Subcutaneous adipose tissue (tissue), 4 donors: Measurements from ENCODE around the gene ALDH1L1. TPM values are rescaled to one million over a fixed set of nuclear protein-coding genes. Genes with fewer than 3 reads are reported as not detected.

Source experiments
- CTCF ChIP-seq: fragments of 450-650 bp; IDR thresholded peaks from one replicate; pipeline ENCODE4 v1.5.1; 2016; ENCODE audit warnings: low read depth, mild to moderate bottlenecking, control low read depth, antibody characterized with exemption, moderate library complexity
- total RNA-seq, 4 donors: library from RNA; depleted of rRNA; stranded (reverse); fragments of >200 nt; gene quantifications; one replicate each; pipeline ENCODE4 v1.1.0, GENCODE V29; 2016

The ALDH1L1 gene
- total RNA-seq, 4 donors from 2014 or later = 63.4 to 281 (median 73.8) TPM

DNA sequence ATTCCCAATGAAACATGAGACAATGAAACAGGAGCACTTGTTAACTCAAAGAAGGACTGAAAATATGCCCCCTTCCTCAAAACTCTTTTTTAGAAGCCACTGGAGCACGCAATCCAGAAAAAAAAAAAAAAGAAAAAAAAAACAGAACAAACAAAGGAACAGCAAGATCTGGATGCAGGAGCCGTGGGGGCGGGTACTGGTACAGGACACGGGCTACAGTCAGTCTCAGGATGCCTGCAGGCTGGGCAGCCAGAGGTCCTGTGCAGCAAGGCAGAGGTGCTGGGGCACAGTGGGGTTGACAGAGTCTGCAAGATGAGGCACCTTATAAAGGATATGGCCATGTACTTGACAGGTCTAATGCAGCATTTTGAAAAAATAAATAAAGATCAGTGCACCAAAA is 22.3 kb upstream of the ALDH1L1 start:
- TF ChIP-seq CTCF = no peak

DNA sequence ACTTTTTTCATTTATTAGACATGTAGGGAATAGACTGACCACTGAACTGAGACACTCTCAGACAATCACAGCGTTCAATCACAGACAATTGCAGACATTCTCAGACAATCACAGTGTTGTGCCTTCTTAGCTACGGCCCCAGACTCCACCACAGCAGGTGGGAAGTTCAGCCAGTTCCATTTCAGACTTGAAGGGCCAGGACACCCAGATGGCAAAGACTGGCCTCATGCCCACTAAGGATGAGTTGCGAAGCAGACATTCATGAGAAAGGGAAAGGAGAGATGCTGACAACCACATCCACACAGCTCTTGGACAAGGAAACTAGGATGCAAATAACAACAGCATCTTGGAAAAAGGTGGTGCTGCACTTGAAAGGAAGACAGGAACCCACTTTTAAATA is 21.9 kb upstream of the ALDH1L1 start:
- TF ChIP-seq CTCF = no peak

DNA sequence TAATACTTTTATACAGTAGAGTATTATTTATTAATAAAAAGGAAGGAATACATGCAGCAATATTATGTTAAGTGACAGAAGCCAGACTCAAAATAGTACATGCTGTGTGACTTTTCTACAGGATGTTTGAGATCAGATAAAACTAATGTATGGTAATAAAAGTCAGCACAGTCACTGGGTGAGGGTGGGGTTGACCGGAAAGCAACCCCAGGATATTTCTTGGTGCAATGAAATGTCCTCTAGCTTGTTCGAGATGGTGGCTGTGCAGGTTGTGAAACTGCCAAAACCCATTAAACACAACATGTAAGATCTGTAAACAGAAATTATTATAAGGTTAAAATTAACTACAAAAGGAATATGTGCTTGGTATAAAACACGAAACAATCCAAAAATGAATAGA is 20.8 kb upstream of the ALDH1L1 start:
- no peak for TF ChIP-seq CTCF

- no peak for TF ChIP-seq CTCF
Observed at GRCh38 chr3:126200534-126200933, 20.1 kb upstream of the ALDH1L1 start.

DNA sequence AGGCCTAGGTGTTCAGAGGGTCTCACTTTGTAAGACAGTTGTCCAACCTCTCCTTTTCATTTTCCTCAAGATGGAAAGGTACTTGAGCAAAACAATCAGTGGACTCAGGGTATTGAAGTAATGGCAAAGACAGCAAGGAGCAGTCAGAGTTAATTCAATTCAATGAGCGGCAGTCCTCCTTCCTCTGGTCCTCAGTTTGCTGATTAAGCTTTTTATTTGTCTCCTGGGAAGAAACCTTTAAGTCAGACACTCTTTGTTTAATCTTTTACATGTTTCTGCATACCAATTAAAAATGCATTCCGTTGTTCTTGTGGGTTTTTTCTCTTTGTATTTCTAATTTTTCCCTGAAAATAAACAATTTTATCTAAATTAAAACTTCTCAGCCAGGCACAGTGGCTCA is 18.9 kb upstream of the ALDH1L1 start:
- TF ChIP-seq CTCF = no peak

DNA sequence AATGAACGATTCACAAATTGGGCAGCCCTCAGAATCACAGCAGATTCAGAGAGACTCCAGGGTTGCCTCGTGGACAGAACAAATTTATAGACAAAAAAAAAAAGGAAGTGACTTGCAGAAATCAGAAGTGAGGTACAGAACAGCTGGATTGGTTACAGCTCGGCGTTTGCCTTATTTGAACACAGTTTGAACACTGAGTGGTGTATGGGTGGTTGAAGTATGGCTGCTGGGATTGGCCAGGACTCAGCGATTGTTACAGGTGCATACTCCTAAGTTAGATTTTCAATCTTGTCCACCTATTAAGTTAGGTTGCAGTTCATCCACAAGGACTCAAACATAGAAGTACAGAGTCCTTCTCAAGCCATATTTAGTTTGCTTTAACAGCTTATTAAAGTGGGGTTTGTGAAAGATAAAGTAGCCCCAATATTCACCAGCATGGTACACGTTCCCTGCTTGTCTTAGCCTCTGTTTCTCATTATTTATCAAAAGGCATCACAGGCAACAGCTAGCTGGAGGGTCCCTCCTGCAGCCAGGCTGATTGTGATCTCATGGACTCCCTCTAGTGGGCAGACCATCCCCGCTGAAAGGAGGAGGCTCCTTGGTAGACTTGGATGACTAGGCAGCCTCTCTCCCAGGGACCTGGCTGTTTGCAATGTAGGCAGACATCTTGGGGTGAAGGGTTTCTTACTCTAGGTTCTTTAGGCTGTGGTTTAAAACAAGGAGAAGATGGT is 17.6 kb upstream of the ALDH1L1 start:
- TF ChIP-seq CTCF = no peak

- no peak for TF ChIP-seq CTCF
Observed at GRCh38 chr3:126197343-126197742, 17.0 kb upstream of the ALDH1L1 start.
